GM12878 (cell line): ENCODE results near the gene RBM19. TPM values are rescaled to one million over a fixed set of nuclear protein-coding genes. Genes with fewer than 3 reads are reported as not detected.

Source experiments
- ATAC-seq: fragments of 200-7000 bp; cut with Tn5 transposase; 3 replicates; pipeline ENCODE4 v1.9.1; 2020; ENCODE audit warnings: mild to moderate bottlenecking, moderate library complexity
- BruUV-seq: library from RNA; stranded (reverse); fragments of 400-500 nt; replicated peaks from 2 replicates; lab custom pipeline; 2021; lab: Mats Ljungman, UMichigan
- CTCF ChIA-PET: fragments of 300-600 bp; sonication (Branson Sonifier 250); formaldehyde crosslinking; extraction: SDS; loops from one replicate; lab custom pipeline; 2021; ENCODE audit warnings: inconsistent platforms; lab: Yijun Ruan, JAX
- POLR2A ChIA-PET: fragments of 350-600 bp; formaldehyde crosslinking; extraction: SDS; loops from one replicate; lab custom pipeline; 2021; ENCODE audit warnings: inconsistent platforms; lab: Charles Lee
- RAD21 ChIA-PET: fragments of 300-600 bp; sonication (Branson Sonifier 250); formaldehyde crosslinking; loops from one replicate; lab custom pipeline; 2023; ENCODE audit warnings: antibody characterized with exemption; ENCODE audit not compliant: unreplicated experiment; lab: Charles Lee
- SMC1A ChIA-PET: fragments of 300-600 bp; sonication (Branson Sonifier 250); formaldehyde crosslinking; loops from one replicate; lab custom pipeline; 2023; ENCODE audit not compliant: unreplicated experiment, uncharacterized antibody; lab: Charles Lee
- DNase-seq: peaks from one replicate; pipeline ENCODE4 v3.0.0-alpha.2; 2011; ENCODE audit warnings: low read depth, low spot score
- FAIRE-seq: peaks from 3 replicates; lab custom pipeline; 2011; peaks lifted over from hg19 to GRCh38; lab: Jason Lieb, UNC
- H2AFZ ChIP-seq: 2 replicates; pipeline ENCODE4 v1.6.0; 2011; ENCODE audit warnings: low read depth, low read length, control low read depth; ENCODE audit not compliant: control insufficient read depth
- H3K27ac ChIP-seq: 2 replicates; pipeline ENCODE4 v1.5.1; 2011; ENCODE audit warnings: control low read depth; ENCODE audit not compliant: control insufficient read depth, insufficient read depth
- H3K27me3 ChIP-seq, 2 experiments: replicated peaks in 1 of 2; 2 replicates each; pipeline versions ENCODE4 v1.6.0 to v1.6.1; 2011; ENCODE audit warnings: low read length in 1 of 2; ENCODE audit not compliant: control insufficient read depth in 2 of 2, insufficient read depth in 2 of 2
- H3K36me3 ChIP-seq, 2 experiments: 2 replicates each; pipeline ENCODE4 v1.5.1; 2011; ENCODE audit warnings: low read length in 1 of 2; ENCODE audit not compliant: control insufficient read depth in 2 of 2, insufficient read depth in 2 of 2
- H3K4me1 ChIP-seq: 2 replicates; pipeline ENCODE4 v1.6.1; 2011; ENCODE audit warnings: mild to moderate bottlenecking, low read length, moderate library complexity, mixed read lengths; ENCODE audit not compliant: control insufficient read depth, insufficient read depth
- H3K4me2 ChIP-seq: 2 replicates; pipeline ENCODE4 v1.6.0; 2011; ENCODE audit warnings: control low read depth; ENCODE audit not compliant: control insufficient read depth, insufficient read depth
- H3K4me3 ChIP-seq: fragments of 200-600 bp; sonication (generic); 2 replicates; pipeline ENCODE4 v1.5.1; 2016
- H3K79me2 ChIP-seq: 2 replicates; pipeline ENCODE4 v1.6.0; 2011; ENCODE audit warnings: low read length; ENCODE audit not compliant: control insufficient read depth, insufficient read depth
- H3K9ac ChIP-seq: 2 replicates; pipeline ENCODE4 v1.8.0; 2011; ENCODE audit warnings: low read length, control low read depth, mixed read lengths; ENCODE audit not compliant: control insufficient read depth, insufficient read depth
- H3K9me3 ChIP-seq: replicated peaks from 3 replicates; pipeline ENCODE4 v1.5.1; 2011; ENCODE audit warnings: mild to moderate bottlenecking, low read length; ENCODE audit not compliant: control insufficient read depth, insufficient read depth
- H4K20me1 ChIP-seq: 2 replicates; pipeline ENCODE4 v1.6.0; 2011; ENCODE audit not compliant: control insufficient read depth, insufficient read depth
- CBX3 ChIP-seq: fragments of 200-600 bp; sonication (generic); IDR thresholded peaks from 2 replicates; pipeline ENCODE4 v1.6.1; 2016; ENCODE audit warnings: low read depth, borderline replicate concordance
- CHD2 ChIP-seq: IDR thresholded peaks from 2 replicates; pipeline ENCODE4 v1.6.1; 2011; ENCODE audit warnings: low read depth, low read length, improper control_type of control experiment, borderline replicate concordance
- FOS ChIP-seq: IDR thresholded peaks from 3 replicates; pipeline ENCODE4 v1.6.1; 2011; ENCODE audit warnings: borderline replicate concordance; ENCODE audit not compliant: insufficient read length; ENCODE audit errors: extremely low read depth
- MEF2A ChIP-seq: IDR thresholded peaks from 2 replicates; pipeline ENCODE4 v1.6.1; 2011; ENCODE audit warnings: low read depth, mild to moderate bottlenecking, low read length, moderate library complexity; ENCODE audit not compliant: insufficient read depth
- MTA3 ChIP-seq: IDR thresholded peaks from 2 replicates; pipeline ENCODE4 v1.6.1; 2012; ENCODE audit warnings: low read length, inconsistent platforms, borderline replicate concordance
- MYB ChIP-seq: fragments of 150-350 bp; IDR thresholded peaks from 2 replicates; pipeline ENCODE4 v1.6.1; 2014; ENCODE audit warnings: mild to moderate bottlenecking, low read depth, low read length, borderline replicate concordance
- NRF1 ChIP-seq: conservative IDR thresholded peaks from 2 replicates; pipeline ENCODE4 v1.6.1; 2011; ENCODE audit warnings: mild to moderate bottlenecking, low read depth, low read length, improper control_type of control experiment
- RB1 ChIP-seq: fragments of 450-650 bp; formaldehyde crosslinking; IDR thresholded peaks from 2 replicates; pipeline ENCODE4 v1.6.1; 2017; ENCODE audit warnings: mild to moderate bottlenecking, borderline replicate concordance
- SIX5 ChIP-seq: IDR thresholded peaks from 2 replicates; pipeline ENCODE4 v1.6.1; 2011; ENCODE audit warnings: mild to moderate bottlenecking, low read depth, low read length, moderate library complexity; ENCODE audit not compliant: severe bottlenecking
- SUPT20H ChIP-seq: IDR thresholded peaks from 2 replicates; pipeline ENCODE4 v1.6.1; 2011; ENCODE audit warnings: low read depth, mild to moderate bottlenecking, low read length, moderate library complexity, borderline replicate concordance; ENCODE audit not compliant: control insufficient read depth
- TBL1XR1 ChIP-seq: IDR thresholded peaks from 2 replicates; pipeline ENCODE4 v1.6.1; 2012; ENCODE audit warnings: low read depth, low read length, improper control_type of control experiment
- WGBS: methylation state at CpG from one replicate; pipeline ENCODE4 v1.1.6; 2016; ENCODE audit warnings: low lambda C conversion rate; ENCODE audit not compliant: insufficient replicate concordance, insufficient coverage; ENCODE audit errors: missing lambda C conversion rate; 5-methylcytosine and 5-hydroxymethylcytosine counted together
- in situ Hi-C: fragments of 300-500 bp; cut with MboI; formaldehyde crosslinking; loops from 9 replicates; pipeline ENCODE4 v1.14.3; 2018; ENCODE audit warnings: mixed read lengths
- intact Hi-C: fragments of 100-400 bp; cut with micrococcal nuclease; formaldehyde crosslinking; loops from one replicate; pipeline ENCODE4 v1.14.2; 2022; ENCODE audit not compliant: unreplicated experiment
- polyA plus RNA-seq, 11 experiments: library from polyadenylated mRNA; depleted of rRNA in 4 of 11; unstranded in 6 of 11; stranded (reverse) in 5 of 11; fragments of >200 nt; fragmentation: Nextera tagmentation in 4 of 11; fragmentation: Illumina TruSeq in 1 of 11; extraction: Ambion mirVana in 4 of 11; extraction: Trizol in 1 of 11; gene quantifications; 1 replicate in 1 of 11; 2 replicates in 10 of 11; pipeline versions ENCODE4 v1.2.1 to v1.2.3, GENCODE V29; 2011 to 2016; ENCODE audit warnings: inconsistent platforms in 2 of 11, missing spikeins in 2 of 11, low read depth in 1 of 11
- total RNA-seq, 4 experiments: library from RNA; depleted of rRNA in 3 of 4; stranded (reverse); fragments of >200 nt in 3 of 4; fragmentation: Illumina TruSeq in 1 of 4; extraction: Trizol in 1 of 4; gene quantifications; 2 replicates each; pipeline versions ENCODE4 v1.2.1 to v1.2.3, GENCODE V29; 2013 to 2021
- TF ChIP-seq, protein P1 (sequence below): fragments of 450-650 bp; IDR thresholded peaks from 2 replicates; pipeline ENCODE4 v1.6.1; 2017; ENCODE audit warnings: mild to moderate bottlenecking
- TF ChIP-seq, protein P2 (sequence below): IDR thresholded peaks from 2 replicates; pipeline ENCODE4 v1.6.1; 2011; ENCODE audit warnings: borderline replicate concordance, low read depth, mild to moderate bottlenecking, moderate library complexity, low read length; ENCODE audit not compliant: insufficient read depth, poor library complexity, severe bottlenecking
- TF ChIP-seq, protein P3 (sequence below): IDR thresholded peaks from 2 replicates; pipeline ENCODE4 v1.6.1; 2011; ENCODE audit warnings: low read depth, low read length, improper control_type of control experiment, borderline replicate concordance
- TF ChIP-seq, protein P4 (sequence below): fragments of 150-350 bp; IDR thresholded peaks from 2 replicates; pipeline ENCODE4 v1.6.1; 2016; ENCODE audit warnings: low read depth, low read length

RBM19 gene
- total and polyA plus RNA-seq, 10 of the 15 experiments (the other 5 are each of a cell fraction or from before 2014, with no cell fraction given) = 4.2 to 42.9 (median 28.4) TPM

DNA sequence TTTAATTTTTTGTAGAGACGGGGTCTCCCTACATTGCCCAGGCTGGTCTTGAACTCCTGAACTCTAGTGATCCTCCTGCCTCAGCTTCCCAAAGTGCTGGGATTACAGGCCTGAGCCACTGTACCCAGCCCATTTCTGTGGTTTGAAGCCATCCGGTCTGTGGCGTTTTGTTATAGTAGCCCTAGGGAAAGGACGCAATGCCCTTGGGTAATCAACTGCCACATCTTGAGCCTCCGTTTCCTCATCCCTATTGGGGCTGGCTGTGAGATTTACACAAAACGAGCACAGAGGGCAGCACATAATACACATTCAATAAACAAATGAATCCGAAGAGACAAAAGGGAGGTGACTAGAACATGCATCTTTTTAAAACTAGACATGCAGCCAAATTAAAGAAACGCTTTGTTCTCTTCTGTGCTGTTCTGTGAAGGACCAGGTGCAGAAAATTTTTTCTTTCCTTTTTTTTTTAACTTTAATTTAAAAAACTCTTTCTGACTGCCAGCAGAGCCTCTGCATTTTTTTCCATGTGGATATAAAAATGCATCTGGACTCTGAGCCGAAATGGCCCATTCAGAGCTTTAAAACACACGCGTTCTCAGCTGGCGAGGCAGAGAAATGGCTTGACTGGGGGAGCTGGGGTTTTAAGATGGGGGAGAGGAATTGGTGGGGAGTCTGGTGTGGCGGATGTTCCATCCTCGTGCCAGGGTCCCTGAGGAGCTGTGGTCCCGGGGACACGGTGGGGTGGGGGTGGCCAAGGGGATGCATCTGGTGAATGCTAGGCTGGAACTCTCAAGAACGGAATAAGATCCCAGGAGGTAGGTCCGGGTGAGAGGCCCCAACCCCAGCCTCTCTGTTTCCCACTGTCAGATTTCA, 119.0 kb downstream of the RBM19 start:
- no peak for ATAC-seq
- DNase-seq = no peak
- in situ Hi-C loops = no loop called here
- no peaks in the 10 kb centered on the region for H3K4me1 ChIP-seq
- no peak overlapping the region for H3K27ac ChIP-seq
- no peaks in the 10 kb centered on the region for H3K9me3 ChIP-seq
- no peak overlapping the region for H2AFZ ChIP-seq
- 95% methylated on average over 18 of the region's 18 CpGs for WGBS
- H4K20me1 ChIP-seq = no peaks in the 10 kb centered on the region
- no peak for TF ChIP-seq MEF2A
- TF ChIP-seq FOS = no peak
- TF ChIP-seq, protein P1, sequence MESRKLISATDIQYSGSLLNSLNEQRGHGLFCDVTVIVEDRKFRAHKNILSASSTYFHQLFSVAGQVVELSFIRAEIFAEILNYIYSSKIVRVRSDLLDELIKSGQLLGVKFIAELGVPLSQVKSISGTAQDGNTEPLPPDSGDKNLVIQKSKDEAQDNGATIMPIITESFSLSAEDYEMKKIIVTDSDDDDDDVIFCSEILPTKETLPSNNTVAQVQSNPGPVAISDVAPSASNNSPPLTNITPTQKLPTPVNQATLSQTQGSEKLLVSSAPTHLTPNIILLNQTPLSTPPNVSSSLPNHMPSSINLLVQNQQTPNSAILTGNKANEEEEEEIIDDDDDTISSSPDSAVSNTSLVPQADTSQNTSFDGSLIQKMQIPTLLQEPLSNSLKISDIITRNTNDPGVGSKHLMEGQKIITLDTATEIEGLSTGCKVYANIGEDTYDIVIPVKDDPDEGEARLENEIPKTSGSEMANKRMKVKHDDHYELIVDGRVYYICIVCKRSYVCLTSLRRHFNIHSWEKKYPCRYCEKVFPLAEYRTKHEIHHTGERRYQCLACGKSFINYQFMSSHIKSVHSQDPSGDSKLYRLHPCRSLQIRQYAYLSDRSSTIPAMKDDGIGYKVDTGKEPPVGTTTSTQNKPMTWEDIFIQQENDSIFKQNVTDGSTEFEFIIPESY = no peak
- TF ChIP-seq, protein P2, sequence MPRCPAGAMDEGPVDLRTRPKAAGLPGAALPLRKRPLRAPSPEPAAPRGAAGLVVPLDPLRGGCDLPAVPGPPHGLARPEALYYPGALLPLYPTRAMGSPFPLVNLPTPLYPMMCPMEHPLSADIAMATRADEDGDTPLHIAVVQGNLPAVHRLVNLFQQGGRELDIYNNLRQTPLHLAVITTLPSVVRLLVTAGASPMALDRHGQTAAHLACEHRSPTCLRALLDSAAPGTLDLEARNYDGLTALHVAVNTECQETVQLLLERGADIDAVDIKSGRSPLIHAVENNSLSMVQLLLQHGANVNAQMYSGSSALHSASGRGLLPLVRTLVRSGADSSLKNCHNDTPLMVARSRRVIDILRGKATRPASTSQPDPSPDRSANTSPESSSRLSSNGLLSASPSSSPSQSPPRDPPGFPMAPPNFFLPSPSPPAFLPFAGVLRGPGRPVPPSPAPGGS = no peak
- no peak for TF ChIP-seq TBL1XR1
- no peak for TF ChIP-seq CHD2
- TF ChIP-seq, protein P3, sequence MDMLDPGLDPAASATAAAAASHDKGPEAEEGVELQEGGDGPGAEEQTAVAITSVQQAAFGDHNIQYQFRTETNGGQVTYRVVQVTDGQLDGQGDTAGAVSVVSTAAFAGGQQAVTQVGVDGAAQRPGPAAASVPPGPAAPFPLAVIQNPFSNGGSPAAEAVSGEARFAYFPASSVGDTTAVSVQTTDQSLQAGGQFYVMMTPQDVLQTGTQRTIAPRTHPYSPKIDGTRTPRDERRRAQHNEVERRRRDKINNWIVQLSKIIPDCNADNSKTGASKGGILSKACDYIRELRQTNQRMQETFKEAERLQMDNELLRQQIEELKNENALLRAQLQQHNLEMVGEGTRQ = no peak
- TF ChIP-seq, protein P4, sequence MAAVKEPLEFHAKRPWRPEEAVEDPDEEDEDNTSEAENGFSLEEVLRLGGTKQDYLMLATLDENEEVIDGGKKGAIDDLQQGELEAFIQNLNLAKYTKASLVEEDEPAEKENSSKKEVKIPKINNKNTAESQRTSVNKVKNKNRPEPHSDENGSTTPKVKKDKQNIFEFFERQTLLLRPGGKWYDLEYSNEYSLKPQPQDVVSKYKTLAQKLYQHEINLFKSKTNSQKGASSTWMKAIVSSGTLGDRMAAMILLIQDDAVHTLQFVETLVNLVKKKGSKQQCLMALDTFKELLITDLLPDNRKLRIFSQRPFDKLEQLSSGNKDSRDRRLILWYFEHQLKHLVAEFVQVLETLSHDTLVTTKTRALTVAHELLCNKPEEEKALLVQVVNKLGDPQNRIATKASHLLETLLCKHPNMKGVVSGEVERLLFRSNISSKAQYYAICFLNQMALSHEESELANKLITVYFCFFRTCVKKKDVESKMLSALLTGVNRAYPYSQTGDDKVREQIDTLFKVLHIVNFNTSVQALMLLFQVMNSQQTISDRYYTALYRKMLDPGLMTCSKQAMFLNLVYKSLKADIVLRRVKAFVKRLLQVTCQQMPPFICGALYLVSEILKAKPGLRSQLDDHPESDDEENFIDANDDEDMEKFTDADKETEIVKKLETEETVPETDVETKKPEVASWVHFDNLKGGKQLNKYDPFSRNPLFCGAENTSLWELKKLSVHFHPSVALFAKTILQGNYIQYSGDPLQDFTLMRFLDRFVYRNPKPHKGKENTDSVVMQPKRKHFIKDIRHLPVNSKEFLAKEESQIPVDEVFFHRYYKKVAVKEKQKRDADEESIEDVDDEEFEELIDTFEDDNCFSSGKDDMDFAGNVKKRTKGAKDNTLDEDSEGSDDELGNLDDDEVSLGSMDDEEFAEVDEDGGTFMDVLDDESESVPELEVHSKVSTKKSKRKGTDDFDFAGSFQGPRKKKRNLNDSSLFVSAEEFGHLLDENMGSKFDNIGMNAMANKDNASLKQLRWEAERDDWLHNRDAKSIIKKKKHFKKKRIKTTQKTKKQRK = no peak
- no peak for TF ChIP-seq SIX5
- no peak for TF ChIP-seq MYB
- no peak for TF ChIP-seq CBX3
- no peak for TF ChIP-seq RB1
- TF ChIP-seq SUPT20H = no peak
- no peak for TF ChIP-seq MTA3
- TF ChIP-seq NRF1 = no peak
- no peak overlapping the region for H3K4me2 ChIP-seq
- no TSS peak for BruUV-seq
- no peaks in the 10 kb centered on the region for H3K79me2 ChIP-seq
- no peak overlapping the region for H3K9ac ChIP-seq
- peaks cover 4 to 11% of the 10 kb centered on the region in 2 experiments; a peak in 3 of 4 replicates for H3K36me3 ChIP-seq
- POLR2A ChIA-PET = no interaction called here
- no peak for FAIRE-seq
- intact Hi-C loops = no loop called here
- SMC1A ChIA-PET = no interaction called here
- CTCF ChIA-PET = no interaction called here
- H3K27me3 ChIP-seq = no peaks in the 10 kb centered on the region
- RAD21 ChIA-PET = no interaction called here
- H3K4me3 ChIP-seq = no peak overlapping the region
